HG02588 (cell line): ENCODE data around the gene CACNA1G.

Source experiments
- ATAC-seq: cut with Tn5 transposase; IDR thresholded peaks from one replicate; pipeline ENCODE4 v1.9.1; 2021; ENCODE audit warnings: mild to moderate bottlenecking, moderate library complexity; ENCODE audit not compliant: unreplicated experiment

Gene CACNA1G

GRCh38 chr17:50533185-50533584 is 27.3 kb upstream of the CACNA1G start:
- no peak for ATAC-seq

GRCh38 chr17:50533720-50534148 is 26.8 kb upstream of the CACNA1G start:
- ATAC-seq, result no peak

DNA sequence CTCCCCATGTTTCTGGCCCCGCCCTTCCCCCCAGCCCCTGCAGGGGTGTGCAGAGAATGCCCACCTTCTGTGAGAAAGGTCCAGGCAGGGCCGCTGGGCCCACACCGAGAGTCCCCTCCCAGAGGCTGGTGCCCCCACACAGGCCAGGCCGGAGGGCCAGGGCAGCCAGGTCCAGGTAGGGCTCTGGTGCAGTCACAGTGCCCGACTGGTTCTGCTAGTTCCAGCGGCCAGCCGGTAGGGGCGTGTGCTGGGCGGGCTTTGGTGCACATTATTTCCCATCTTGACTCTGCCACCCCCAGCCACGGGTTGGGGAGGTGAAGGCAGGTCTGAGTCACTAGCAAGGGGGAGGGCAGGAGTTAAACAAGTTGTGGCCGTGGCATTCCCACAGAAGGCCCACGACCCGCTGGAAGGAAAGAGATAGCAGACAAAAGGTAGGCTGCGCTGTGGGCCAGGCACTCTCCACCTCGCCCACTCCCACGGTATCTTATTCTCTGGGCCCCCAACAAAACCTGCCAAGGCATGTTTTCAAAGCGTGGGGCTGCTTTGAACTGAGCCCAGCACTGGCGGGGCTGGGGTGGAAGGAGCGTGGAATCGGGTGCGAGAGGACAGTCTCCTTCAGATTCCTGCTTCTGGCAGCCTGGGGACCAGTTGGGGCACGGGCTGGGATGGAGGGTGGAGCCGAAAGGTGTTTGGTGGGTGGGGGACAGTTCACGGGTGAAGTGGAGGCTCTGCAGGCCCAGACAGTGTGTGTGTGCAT is 26.1 kb upstream of the CACNA1G start:
- ATAC-seq, result no peak

GRCh38 chr17:50534979-50535326 is 25.6 kb upstream of the CACNA1G start:
- no peak for ATAC-seq

- no peak for ATAC-seq
Measured at GRCh38 chr17:50535407-50535806, 25.1 kb upstream of the CACNA1G start.

DNA sequence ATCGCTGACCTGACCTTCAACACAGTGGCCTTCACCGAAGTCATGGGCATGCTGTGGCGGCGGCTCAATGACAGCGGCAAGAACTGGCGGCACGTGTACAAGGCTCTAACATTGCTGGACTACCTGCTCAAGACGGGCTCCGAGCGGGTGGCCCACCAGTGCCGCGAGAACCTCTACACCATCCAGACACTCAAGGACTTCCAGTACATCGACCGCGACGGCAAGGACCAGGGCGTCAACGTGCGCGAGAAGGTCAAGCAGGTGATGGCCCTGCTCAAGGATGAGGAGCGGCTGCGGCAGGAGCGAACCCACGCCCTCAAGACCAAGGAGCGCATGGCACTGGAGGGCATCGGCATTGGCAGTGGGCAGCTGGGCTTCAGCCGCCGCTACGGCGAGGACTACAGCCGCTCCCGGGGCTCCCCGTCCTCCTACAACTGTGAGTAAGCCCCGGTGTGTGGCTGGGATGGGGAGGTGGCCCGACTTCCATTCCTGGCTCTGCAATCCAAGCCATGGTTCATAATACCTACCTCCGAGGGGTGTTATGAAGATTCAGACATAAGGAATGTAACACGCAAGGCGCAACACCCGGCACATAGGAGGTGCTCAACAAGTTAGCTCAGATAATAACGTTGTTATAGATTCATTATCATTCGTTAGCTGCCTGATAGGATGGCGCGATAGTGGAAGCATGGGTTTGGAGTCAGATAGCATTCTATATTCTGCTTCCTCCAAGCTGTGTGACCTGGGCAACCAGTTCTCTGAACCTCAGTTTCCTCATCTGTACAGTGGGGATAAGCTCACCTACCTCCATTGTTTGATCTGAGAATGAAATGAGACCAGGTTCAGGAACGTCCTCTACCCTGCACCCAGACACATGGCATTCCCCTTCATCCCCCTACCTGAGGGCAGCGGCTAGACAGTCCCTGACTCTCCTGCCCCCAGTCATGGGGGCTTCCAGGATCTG is 23.6 kb upstream of the CACNA1G start:
- no peak for ATAC-seq

DNA sequence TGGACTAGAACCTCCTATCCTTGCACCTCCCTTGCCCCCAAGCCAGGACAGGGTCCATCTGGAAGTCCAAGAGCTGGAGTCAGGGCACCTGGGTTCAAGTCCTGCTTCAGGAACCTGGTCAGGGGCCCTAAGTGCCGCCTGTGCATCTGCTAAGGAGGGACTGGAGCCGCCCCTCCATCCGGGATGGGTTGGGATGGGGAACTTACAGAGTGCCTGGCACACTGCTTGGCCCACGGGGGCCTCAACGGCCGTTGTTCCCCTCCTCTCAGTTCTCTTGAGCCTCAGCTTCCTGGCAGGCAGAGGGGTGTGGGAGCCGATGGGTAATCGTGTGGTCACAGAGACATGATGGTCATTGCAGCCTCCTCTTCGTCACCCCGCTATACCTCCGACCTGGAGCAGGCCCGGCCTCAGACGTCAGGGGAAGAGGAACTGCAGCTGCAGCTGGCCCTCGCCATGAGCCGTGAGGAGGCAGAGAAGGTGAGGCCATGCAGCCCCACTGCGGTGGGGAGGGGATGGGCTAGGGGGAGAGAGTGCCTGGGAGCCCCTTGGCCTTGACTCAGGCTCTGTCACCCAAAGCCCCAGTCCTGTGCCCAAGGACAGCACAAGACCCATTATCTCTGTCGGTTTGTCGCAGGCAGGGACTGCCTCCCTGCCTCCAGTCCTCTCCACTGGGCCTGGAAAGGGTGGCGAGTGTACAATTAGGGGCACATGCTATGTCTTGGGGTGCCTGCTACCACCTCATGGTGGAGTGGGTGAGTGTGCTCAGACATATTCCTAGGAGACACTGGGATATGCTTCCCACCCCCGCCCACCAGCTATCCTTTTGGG is 22.6 kb upstream of the CACNA1G start:
- no peak for ATAC-seq

- ATAC-seq, result no peak
Measured at GRCh38 chr17:50538549-50539410, 21.7 kb upstream of the CACNA1G start.

DNA sequence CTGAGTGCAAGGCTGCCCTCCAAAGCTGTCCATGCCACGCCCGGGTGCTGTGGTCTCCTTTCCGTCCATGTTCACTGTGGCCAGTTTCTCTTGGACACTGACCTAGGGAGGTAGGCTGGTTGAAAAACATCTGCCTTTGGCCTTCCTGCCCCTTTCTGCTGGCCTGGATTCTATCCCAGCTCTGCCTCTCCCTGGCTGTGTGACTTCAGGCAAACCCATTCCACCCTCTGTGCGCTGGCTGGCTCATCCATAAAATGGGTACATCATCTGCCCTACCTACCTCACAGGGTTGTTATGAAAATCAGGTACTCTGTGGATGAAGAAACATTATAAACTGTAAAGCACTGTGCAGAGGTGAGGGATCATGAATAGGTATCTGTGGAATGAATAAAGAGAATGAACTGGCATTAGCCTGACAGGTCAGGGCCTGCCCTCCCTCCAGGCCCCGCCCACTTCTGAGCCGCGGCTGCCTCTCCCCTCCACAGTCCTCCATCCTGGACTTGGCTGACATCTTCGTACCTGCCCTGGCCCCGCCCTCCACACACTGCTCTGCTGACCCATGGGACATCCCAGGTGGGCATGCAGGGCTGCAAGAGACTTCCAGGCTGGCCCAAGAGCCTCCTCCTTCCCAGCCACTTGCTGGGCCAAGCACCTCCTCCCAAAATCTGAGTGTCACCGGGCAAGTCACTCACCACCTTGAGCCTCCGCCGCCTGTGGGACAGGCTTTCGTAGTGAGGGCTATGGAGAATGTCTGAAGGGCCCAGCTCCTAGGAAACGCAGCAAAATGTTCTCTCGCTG is 20.6 kb upstream of the CACNA1G start:
- ATAC-seq, result no peak

DNA sequence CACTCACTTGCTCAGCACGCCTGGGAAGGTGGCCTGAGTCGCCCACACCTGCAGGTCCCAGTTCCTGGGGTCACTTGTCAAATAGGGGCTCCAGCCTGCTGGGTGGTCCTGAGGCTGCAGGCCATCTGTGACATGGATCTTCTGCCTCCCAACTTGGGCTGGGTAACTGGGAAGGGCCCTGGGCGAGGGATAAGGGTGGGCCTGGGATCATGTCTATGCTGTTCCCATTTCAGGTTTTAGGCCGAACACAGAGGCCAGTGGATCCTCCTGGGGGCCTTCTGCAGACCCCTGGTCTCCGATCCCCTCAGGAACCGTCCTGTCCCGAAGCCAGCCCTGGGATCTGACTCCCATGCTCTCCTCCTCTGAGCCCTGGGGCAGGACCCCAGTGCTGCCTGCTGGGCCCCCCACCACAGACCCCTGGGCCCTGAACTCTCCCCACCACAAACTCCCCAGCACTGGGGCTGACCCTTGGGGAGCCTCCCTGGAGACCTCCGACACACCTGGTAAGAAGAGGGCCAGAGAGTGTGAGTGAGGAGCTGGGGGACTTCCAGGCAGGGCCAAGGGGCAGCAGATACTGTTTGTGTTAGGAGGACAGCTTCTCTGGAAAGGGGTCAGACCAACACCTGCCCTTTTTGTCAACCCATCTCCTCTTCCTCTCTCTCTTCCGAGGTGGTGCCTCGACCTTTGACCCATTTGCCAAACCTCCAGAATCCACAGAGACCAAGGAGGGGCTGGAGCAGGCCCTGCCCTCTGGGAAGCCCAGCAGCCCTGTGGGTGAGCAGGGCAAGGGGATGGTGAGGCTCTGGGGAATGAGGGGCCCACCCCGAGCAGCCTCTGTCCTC is 19.7 kb upstream of the CACNA1G start:
- ATAC-seq, result no peak

DNA sequence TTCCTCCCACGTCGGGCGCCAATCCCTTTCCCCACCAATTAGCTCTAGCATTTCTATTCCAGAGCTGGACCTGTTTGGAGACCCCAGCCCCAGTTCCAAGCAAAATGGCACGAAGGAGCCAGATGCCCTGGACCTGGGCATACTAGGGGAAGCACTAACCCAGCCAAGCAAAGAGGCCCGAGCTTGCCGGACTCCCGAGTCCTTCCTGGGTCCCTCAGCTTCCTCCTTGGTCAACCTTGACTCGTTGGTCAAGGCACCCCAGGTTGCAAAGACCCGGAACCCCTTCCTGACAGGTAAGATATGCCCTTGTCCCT is 19.2 kb upstream of the CACNA1G start:
- ATAC-seq, result no peak

- peak; percentile 76 for ATAC-seq
Measured at GRCh38 chr17:50541716-50542688, 18.5 kb upstream of the CACNA1G start.

DNA sequence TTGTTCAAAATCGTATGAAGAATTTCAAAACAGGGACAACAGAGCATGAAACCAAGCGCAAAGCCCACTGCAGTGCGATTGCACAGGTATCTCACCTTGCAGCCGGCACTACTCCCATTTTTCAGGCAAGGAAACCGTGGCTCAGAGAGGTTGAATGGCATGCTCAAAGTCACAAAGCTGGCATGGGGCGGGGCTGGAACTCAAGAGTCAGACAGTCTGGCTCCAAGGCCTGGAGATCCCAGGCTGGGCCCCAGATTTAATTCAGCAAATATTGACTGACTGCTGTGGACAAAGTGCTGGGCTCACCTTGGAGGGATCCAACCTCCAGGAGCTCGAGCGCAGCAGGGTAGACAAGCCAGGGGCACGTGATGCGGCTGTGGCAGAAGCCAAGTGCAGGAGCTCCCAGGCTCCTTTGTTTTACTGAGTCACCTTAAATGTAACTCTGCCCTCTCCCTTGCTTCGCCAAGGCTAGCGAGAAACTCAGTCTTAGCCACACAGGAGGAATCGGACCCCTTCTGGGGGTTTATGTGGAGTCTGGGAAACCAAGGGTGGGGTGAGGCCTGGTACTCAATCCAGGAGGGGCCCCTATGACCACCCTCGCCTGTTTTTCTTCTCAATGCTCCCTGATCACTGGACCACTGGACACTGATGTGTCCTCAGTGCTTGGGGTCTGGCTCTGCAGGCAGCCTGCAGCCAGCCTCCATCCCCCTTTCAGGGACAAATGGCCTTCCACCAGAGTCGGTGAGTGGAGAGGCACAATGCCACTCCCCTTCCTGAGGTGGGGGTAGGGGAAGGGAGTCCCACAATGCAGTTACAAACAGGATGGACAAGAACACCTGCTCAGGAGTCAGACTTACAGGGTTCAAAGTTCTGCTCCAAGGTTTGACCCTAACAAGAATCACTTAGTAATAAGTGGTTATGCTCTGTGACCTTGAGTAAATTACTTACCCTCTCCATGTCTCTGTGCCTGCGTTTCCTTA is 17.4 kb upstream of the CACNA1G start:
- no peak for ATAC-seq

- ATAC-seq, result no peak
Measured at GRCh38 chr17:50544516-50544915, 16.0 kb upstream of the CACNA1G start.

- no peak for ATAC-seq
Measured at GRCh38 chr17:50545311-50545710, 15.2 kb upstream of the CACNA1G start.

DNA sequence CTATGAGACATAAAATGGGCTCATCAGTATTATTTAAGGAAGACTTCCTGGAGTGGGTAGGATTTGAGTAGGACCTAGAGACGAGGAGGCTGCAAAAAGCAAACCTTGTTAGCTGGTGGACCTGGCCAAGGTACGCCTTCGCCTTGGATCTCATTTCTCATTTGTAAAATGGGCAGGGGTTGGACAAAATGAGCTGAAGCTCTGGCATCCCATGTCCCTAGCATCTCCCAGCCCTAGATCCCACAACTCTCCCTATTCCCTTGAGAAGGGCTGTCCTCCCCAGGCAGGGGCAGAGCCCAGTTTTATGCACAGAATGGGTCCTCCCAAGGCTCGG is 13.8 kb upstream of the CACNA1G start:
- no peak for ATAC-seq
